Measurements from ENCODE around the gene EVL.

DNA sequence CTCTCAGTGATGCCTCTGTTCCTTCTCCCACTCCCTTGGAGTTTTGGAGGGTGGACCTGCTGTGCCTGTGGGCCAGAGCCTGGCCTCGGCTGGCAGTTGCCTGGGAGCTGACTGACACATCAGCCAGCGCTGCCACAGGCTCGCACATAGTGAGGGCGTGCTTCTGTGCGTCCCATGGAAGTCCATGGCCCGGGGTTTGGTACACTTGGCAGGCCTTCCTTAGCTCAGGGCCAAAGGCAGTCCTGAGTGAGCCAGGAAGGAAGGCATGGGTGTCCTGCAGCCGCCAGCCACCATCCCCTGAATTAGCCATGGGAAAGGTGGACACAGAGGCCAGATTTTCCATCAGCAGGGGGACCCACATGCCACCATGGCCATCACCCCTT is 95.3 kb downstream of the EVL start:
- TF ChIP-seq, protein P1, sequence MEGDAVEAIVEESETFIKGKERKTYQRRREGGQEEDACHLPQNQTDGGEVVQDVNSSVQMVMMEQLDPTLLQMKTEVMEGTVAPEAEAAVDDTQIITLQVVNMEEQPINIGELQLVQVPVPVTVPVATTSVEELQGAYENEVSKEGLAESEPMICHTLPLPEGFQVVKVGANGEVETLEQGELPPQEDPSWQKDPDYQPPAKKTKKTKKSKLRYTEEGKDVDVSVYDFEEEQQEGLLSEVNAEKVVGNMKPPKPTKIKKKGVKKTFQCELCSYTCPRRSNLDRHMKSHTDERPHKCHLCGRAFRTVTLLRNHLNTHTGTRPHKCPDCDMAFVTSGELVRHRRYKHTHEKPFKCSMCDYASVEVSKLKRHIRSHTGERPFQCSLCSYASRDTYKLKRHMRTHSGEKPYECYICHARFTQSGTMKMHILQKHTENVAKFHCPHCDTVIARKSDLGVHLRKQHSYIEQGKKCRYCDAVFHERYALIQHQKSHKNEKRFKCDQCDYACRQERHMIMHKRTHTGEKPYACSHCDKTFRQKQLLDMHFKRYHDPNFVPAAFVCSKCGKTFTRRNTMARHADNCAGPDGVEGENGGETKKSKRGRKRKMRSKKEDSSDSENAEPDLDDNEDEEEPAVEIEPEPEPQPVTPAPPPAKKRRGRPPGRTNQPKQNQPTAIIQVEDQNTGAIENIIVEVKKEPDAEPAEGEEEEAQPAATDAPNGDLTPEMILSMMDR (IDR thresholded peaks at IDR 0.05; ENCODE audit: low read depth, low read length): no peak
- TF ChIP-seq EZH2phosphoT487 (IDR thresholded peaks at IDR 0.05; ENCODE audit: low read depth): no peak
